CD4-positive, alpha-beta T cell treated with Interleukin-15 for 4 hours (primary cell): ENCODE results near the gene RRAGB.
"Not testable (repeated sequence)": the region's sequence is repeated elsewhere in the genome, so short reads cannot be mapped to it uniquely, and the experiment has no call there.

Source experiments
- DNase-seq: peaks from one replicate; pipeline ENCODE4 v3.0.0-alpha.2; 2020; ENCODE audit warnings: low spot score

The RRAGB gene

GRCh38 chrX:55717521-55718497 is at the start of gene RRAGB:
Gene RRAGB, plus strand, starts transcription at chrX:55717749. Its CDS starts 579 bp downstream, at chrX:55718328.
- DNase-seq = peak; percentile 94

GRCh38 chrX:55668084-55668483 is 49.5 kb upstream of the RRAGB start:
- no peak for DNase-seq

GRCh38 chrX:55688579-55688978 is 29.0 kb upstream of the RRAGB start:
- not testable (repeated sequence) for DNase-seq

- DNase-seq = peak; percentile 27
Observed at GRCh38 chrX:55695227-55696018, 22.1 kb upstream of the RRAGB start.

- no peak for DNase-seq
Observed at GRCh38 chrX:55697381-55697780, 20.2 kb upstream of the RRAGB start.

- no peak for DNase-seq
Observed at GRCh38 chrX:55702671-55703070, 14.9 kb upstream of the RRAGB start.

GRCh38 chrX:55703436-55703835 is 14.1 kb upstream of the RRAGB start:
- not testable (repeated sequence) for DNase-seq

GRCh38 chrX:55705066-55705465 is 12.5 kb upstream of the RRAGB start:
- DNase-seq = not testable (repeated sequence)

GRCh38 chrX:55709735-55710134 is 7.8 kb upstream of the RRAGB start:
- DNase-seq = no peak

GRCh38 chrX:55710701-55711100 is 6.8 kb upstream of the RRAGB start:
- no peak for DNase-seq

GRCh38 chrX:55713631-55714030 is 3.9 kb upstream of the RRAGB start:
- no peak for DNase-seq

- no peak for DNase-seq
Observed at GRCh38 chrX:55714161-55714560, 3.4 kb upstream of the RRAGB start.

GRCh38 chrX:55715847-55716246 is 1.7 kb upstream of the RRAGB start:
- no peak for DNase-seq

- DNase-seq = no peak
Observed at GRCh38 chrX:55716937-55717336, 612 bp upstream of the RRAGB start.

- no peak for DNase-seq
Observed at GRCh38 chrX:55731826-55732225, 14.3 kb downstream of the RRAGB start.

- DNase-seq = no peak
Observed at GRCh38 chrX:55738969-55739368, 21.4 kb downstream of the RRAGB start.

GRCh38 chrX:55742649-55743048 is 25.1 kb downstream of the RRAGB start:
- no peak for DNase-seq

GRCh38 chrX:55748463-55748862 is 30.9 kb downstream of the RRAGB start:
- not testable (repeated sequence) for DNase-seq

- DNase-seq = no peak
Observed at GRCh38 chrX:55750256-55750655, 32.7 kb downstream of the RRAGB start.

GRCh38 chrX:55754861-55755294 is 37.3 kb downstream of the RRAGB start:
- no peak for DNase-seq

GRCh38 chrX:55758033-55758432 is 40.5 kb downstream of the RRAGB start:
- DNase-seq = no peak

GRCh38 chrX:55759478-55759877 is 41.9 kb downstream of the RRAGB start:
- no peak for DNase-seq

GRCh38 chrX:55767100-55767499 is 49.6 kb downstream of the RRAGB start:
- no peak for DNase-seq
